Endothelial cell (in vitro differentiated cells): ENCODE data around the gene HLA-DQA1. TPM values are rescaled to one million over a fixed set of nuclear protein-coding genes. Genes with fewer than 3 reads are reported as not detected.
"Not testable (repeated sequence)": the region's sequence is repeated elsewhere in the genome, so short reads cannot be mapped to it uniquely, and the experiment has no call there.

Experiments used
- DNase-seq: peaks from one replicate; pipeline ENCODE4 v3.0.0; 2021; ENCODE audit warnings: low spot score
- H3K27ac Mint-ChIP-seq: one replicate; pipeline ENCODE4 v1.8.0; 2021; ENCODE audit warnings: mixed read lengths, inconsistent platforms; ENCODE audit not compliant: unreplicated experiment
- H3K27me3 Mint-ChIP-seq: one replicate; pipeline ENCODE4 v1.8.0; 2021; ENCODE audit warnings: mild to moderate bottlenecking, moderate library complexity, mixed read lengths, inconsistent platforms; ENCODE audit not compliant: unreplicated experiment
- H3K36me3 Mint-ChIP-seq: one replicate; pipeline ENCODE4 v1.8.0; 2021; ENCODE audit warnings: mild to moderate bottlenecking, low read depth, mixed read lengths, inconsistent platforms; ENCODE audit not compliant: unreplicated experiment
- H3K4me1 Mint-ChIP-seq: one replicate; pipeline ENCODE4 v1.8.0; 2021; ENCODE audit warnings: mild to moderate bottlenecking, mixed read lengths, inconsistent platforms; ENCODE audit not compliant: unreplicated experiment
- H3K4me3 Mint-ChIP-seq: one replicate; pipeline ENCODE4 v1.8.0; 2021; ENCODE audit warnings: mild to moderate bottlenecking, mixed read lengths, inconsistent platforms; ENCODE audit not compliant: unreplicated experiment
- H3K9me3 Mint-ChIP-seq: one replicate; pipeline ENCODE4 v1.8.0; 2021; ENCODE audit warnings: mixed read lengths, inconsistent platforms; ENCODE audit not compliant: unreplicated experiment
- long read RNA-seq: library from polyadenylated mRNA; unstranded; transcript quantifications from one replicate; pipeline ENCODE4 v2.0.0, GENCODE V29; 2020; ENCODE audit not compliant: unreplicated experiment
- total RNA-seq: library from RNA; stranded (reverse); fragmentation: NEBNext Ultra II Directional; extraction: Animal tissue kit (Norgen Biotek cat#: 25700); gene quantifications from one replicate; pipeline ENCODE4 v1.2.1, GENCODE V29; 2021; ENCODE audit not compliant: unreplicated experiment
- TF ChIP-seq, protein P1 (sequence below): fragments of 200-600 bp; sonication (generic); IDR thresholded peaks from one replicate; pipeline ENCODE4 v1.5.0; 2021; ENCODE audit warnings: antibody characterized with exemption; ENCODE audit not compliant: unreplicated experiment

HLA-DQA1 gene
- total RNA-seq: not detected
- long read RNA-seq: 0 reads

DNA sequence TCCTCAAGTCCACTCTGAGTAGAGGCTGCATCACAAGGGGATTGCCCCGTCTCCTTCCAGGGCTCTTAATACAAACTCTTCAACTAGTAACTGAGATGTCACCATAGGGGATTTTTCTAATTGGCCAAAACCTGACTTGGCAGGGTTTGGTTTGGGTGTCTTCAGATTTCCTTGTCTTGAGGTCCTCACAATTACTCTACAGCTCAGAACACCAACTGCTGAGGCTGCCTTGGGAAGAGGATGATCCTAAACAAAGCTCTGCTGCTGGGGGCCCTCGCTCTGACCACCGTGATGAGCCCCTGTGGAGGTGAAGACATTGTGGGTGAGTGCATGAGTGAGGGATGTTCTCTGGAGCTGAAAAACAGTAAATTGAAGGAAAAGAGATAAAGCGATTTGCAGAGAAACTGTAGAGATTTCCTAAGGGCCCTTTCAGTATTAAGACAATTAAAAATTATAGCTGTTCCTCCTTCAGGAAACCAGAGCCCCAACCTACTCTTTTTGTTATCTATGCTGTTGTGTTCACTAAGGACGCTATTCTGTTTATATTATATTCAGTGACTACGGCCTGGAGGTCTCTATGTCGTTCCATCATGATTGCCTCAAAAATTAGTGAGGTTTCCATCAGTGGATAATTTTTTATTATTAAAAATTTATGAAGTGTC is at the start of gene HLA-DQA1:
Gene HLA-DQA1, plus strand, starts transcription at position 188 of the 662 bp plus-strand sequence. Its CDS starts 53 bp downstream, at position 241.
- no peak for DNase-seq
- Mint-ChIP-seq H3K27ac (no peak within 1 kb of the TSS), H3K36me3 (no peaks in the 10 kb centered on the region), H3K27me3 (no peaks in the 10 kb centered on the region), H3K4me3 (no peak within 1 kb of the TSS), H3K9me3 (no peaks in the 10 kb centered on the region), H3K4me1 (no peaks in the 10 kb centered on the region)
- TF ChIP-seq, protein P1, sequence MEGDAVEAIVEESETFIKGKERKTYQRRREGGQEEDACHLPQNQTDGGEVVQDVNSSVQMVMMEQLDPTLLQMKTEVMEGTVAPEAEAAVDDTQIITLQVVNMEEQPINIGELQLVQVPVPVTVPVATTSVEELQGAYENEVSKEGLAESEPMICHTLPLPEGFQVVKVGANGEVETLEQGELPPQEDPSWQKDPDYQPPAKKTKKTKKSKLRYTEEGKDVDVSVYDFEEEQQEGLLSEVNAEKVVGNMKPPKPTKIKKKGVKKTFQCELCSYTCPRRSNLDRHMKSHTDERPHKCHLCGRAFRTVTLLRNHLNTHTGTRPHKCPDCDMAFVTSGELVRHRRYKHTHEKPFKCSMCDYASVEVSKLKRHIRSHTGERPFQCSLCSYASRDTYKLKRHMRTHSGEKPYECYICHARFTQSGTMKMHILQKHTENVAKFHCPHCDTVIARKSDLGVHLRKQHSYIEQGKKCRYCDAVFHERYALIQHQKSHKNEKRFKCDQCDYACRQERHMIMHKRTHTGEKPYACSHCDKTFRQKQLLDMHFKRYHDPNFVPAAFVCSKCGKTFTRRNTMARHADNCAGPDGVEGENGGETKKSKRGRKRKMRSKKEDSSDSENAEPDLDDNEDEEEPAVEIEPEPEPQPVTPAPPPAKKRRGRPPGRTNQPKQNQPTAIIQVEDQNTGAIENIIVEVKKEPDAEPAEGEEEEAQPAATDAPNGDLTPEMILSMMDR: no peak

DNA sequence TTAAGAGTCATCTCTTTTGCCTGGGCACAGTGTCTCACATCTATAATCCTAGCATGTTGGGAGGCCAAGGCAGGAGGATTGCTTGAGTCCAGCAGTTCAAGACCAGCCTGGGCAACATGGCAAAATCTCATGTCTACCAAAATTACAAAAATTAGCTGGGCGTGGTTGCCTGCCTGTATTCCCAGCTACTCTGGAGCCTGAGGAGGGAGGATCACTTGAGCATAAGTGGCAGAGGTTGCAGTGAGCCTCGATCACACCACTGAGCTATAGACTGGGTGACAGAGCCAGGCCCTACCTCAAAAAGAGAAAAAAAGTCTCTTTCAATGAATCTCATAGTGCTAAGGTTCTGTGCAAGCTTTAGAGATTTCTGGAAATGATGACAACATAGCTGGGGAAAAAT is 49.0 kb upstream of the HLA-DQA1 start:
- Mint-ChIP-seq H3K27me3 (peaks cover 3% of the 10 kb centered on the region), H3K9me3 (no peaks in the 10 kb centered on the region), H3K27ac (no peak overlapping the region), H3K4me3 (no peak overlapping the region), H3K4me1 (peaks cover 7% of the 10 kb centered on the region), H3K36me3 (no peaks in the 10 kb centered on the region)
- TF ChIP-seq, protein P1: no peak
- DNase-seq: no peak

DNA sequence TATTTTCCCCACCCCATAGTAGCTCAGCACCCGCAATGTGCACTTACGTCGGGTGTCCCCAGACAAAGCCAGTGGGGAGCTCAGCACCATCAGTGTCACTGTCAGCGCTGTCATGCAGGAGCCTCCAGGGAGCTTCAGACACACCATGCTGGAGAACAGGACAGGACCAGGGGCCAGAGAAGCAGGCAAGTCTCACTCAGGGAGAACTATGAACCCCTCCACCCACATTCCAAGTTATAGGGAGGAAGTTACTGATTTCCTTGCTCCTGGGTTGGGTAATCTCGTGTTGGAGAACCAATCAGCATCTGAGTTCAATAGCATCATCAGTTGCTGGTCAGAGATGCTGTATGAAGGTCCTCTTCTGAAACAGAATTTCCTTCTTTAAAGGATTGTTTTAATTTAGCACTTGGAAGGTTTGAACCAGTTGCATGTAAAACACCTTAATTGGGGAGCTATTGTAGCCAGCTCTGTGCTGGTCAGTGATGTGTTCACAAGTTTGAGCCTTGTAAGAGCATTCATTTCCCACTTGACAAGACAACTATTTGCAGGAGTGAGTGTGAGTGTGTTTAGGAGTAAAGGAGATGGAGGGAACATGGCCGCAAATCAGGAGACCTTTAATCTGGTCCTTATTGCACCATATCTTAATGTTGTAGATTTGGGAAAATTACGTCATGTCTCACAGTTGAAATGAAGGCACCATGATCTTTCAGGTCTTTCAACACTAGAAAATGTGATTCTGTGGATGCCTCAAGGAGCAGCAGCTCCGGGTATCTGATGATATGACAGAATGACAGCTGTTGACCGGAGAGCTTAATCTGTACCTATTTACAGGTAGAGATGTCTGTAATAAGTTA is 47.4 kb upstream of the HLA-DQA1 start, which contains the start of gene HLA-DRB1:
Gene HLA-DRB1, minus strand, starts transcription at position 253 of the 854 bp plus-strand sequence. Its CDS starts 106 bp downstream, at position 147.
- Mint-ChIP-seq H3K9me3 (no peaks in the 10 kb centered on the region), H3K4me1 (no peaks in the 10 kb centered on the region), H3K36me3 (no peaks in the 10 kb centered on the region), H3K4me3 (no peak within 1 kb of the TSS), H3K27me3 (peaks cover 3% of the 10 kb centered on the region), H3K27ac (no peak within 1 kb of the TSS)
- DNase-seq: no peak
- TF ChIP-seq, protein P1: no peak

DNA sequence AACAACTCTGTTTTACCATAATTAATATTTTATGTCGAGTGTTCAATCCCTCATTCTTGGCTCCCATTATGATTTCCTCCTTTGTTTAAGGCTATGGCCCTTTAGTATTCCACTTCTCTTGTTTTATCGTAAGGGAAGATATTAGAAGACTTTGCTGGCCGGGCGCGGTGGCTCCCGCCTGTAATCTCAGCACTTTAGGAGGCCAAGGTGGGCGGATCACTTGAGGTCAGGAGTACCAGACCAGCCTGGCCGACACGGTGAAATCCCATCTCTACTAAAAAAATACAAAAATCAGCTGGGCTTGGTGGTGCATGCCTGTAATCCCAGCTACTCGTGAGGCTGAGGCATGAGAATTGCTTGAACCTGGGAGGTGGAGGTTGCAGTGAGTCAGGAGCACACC is 46.5 kb upstream of the HLA-DQA1 start:
- not testable (repeated sequence) for H3K27me3 Mint-ChIP-seq, H3K9me3 Mint-ChIP-seq, H3K4me3 Mint-ChIP-seq, H3K4me1 Mint-ChIP-seq, H3K36me3 Mint-ChIP-seq, DNase-seq, H3K27ac Mint-ChIP-seq

DNA sequence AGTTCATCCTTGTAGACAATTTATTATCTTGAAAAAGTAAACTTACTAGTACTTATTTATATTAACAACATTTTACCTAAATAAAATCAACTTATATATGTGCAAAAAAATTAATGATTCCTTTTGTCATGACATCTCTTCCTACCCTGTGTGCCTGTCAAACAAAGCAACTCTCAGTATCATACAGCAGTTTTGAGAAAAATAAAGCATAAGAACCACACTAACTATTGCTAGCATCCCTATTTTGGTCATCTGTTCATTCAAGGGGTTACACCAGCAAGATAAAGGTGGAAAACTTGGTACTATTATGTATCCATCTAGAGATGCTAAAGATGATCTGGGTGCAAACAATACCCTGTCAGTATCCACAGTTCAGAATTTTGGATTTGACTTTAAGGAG is 40.2 kb upstream of the HLA-DQA1 start:
- H3K27ac Mint-ChIP-seq: no peak overlapping the region
- no peak for DNase-seq
- TF ChIP-seq, protein P1: no peak
- no peaks in the 10 kb centered on the region for H3K4me1 Mint-ChIP-seq
- H3K36me3 Mint-ChIP-seq: no peaks in the 10 kb centered on the region
- H3K9me3 Mint-ChIP-seq: no peaks in the 10 kb centered on the region
- H3K27me3 Mint-ChIP-seq: peaks cover 2% of the 10 kb centered on the region
- H3K4me3 Mint-ChIP-seq: no peak overlapping the region
